ENCODE measurements around the gene UBN1.

- TF ChIP-seq CTCF (IDR thresholded peaks at IDR 0.05) (no peak), POLR2A (IDR thresholded peaks at IDR 0.05) (no peak)
Measured at GRCh38 chr16:4883501-4883900, 36.2 kb downstream of the UBN1 start.

Data from tibial nerve (tissue), 3 donors.